ENCODE data around the gene TPRKB.
"Not testable (repeated sequence)": the region's sequence is repeated elsewhere in the genome, so short reads cannot be mapped to it uniquely, and the experiment has no call there.

Gene TPRKB

GRCh38 chr2:73698101-73698500 lies 39.0 kb downstream of the TPRKB start:
- DNase-seq, result no peak

- DNase-seq, result no peak
Observed at GRCh38 chr2:73697606-73698005, 39.5 kb downstream of the TPRKB start.

GRCh38 chr2:73696985-73697384 lies 40.2 kb downstream of the TPRKB start:
- DNase-seq, result not testable (repeated sequence)

DNA sequence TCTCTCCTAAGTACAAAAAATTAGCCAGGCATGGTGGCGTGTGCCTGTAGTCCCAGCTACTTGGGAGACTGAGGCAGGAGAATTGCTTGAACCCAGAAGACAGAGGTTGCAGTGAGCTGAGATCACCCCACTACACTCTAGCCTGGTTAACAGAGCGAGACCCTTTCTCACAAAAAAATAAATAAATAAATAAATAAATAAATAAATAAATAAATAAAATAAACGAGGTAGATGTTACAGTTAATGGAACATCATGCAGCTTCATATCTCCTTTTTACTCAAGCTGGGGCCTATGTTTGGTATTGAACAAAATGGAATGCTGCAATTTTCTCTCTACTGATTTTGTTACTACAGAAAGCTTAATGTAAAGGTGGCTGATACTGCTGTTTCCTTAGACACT lies 40.6 kb downstream of the TPRKB start:
- DNase-seq, result not testable (repeated sequence)

GRCh38 chr2:73690372-73691088 lies 46.6 kb downstream of the TPRKB start:
- peak; percentile 3 for DNase-seq

DNA sequence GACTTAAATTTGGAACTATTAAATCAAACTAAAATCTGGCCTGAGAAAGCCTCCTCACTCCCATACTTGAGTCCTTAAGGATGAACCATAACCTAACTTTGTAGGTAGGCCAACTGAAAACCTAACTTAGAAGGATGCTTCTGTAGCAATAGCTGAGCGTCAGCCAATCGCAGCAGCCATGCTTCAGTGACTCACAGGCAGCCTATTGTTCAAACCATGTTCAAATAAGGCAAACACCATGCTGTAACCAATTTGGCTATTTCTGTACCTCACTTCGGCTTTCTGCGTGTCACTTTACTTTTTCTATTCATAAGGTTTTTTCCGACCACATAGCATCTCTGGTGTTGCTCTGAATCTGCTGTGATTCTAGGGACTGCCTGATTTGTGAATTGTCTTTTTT lies 48.7 kb downstream of the TPRKB start:
- not testable (repeated sequence) for DNase-seq

DNA sequence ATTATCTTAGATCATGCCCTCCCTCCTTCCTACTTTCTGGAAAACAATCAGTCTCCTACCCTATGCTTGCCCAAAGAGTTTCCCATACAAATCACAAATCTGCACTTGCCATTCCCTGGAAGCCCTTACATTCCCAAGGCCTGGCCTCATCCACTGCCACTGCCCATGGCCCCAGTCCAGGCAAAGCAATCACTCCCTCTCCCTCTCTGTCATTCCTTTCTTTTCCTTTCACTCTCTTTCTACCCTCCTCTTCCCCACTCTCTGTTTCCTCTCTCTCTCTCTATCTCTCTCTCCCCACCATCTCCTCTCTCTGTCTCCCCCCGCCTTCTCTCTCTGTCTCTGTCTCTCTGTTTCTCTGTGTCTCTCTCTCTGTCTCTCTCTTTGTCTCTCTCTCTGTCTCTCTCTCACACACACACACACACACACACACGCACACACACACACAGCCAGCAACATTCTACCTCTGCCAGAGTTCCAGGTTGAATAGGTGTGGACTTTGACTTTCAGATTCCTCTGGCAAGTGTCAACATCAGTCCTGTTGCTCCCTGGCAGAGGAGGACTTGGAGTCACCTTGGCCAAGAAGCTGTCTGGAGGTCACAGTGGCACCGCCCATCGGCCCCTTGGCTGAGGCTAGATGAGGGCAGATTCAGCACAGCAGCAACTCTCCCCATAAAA lies 51.2 kb downstream of the TPRKB start:
- no peak for DNase-seq

GRCh38 chr2:73684905-73685304 lies 52.2 kb downstream of the TPRKB start:
- DNase-seq, result not testable (repeated sequence)

DNA sequence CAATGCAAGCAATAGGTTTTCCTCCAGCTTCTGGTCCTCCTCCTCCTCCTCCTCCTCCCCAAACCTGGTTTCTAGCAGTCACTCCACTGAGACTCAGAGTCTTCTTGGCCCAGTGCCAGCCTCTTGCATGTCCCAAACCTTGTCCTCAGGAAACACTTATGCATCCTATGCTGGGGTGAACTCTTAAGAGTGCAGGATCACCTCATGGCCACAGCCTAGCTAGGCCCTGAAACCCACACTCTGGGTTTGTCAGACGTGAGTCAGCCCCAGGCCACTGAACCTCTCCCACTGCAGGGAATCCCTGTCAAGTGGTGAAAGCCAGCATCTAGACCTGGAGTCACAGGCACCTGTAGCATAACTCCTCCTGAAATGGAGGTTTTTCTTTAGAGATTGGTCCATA lies 52.8 kb downstream of the TPRKB start:
- DNase-seq, result not testable (repeated sequence)

DNA sequence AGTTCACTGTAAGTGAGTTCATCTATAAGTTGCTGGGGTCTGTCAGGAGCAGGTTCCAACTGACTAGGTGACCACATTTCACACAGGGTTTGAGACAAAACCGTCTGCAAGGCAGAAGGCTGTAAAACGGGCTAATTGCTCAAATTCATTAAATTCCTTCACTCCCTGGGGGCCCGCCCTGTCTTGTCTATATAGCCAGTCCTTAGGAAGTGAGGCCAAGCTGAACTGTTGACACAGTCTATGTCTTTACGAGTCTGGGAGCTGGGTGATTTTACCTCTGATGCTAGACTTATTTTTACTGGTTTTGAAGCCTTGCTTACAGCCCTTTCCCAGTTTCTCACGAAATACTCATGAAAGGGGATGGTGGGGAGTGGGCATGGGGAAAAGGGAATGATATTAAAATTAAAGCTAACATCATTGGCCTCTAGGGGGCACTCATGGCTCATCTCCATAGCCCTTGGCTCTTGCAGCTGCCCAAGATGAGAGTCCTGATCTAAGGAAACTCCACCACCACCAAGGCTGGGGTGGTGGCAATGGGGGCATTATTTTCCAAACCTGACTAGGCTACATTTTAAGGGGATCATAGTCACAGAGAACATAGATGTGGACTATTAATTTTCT lies 57.1 kb downstream of the TPRKB start:
- DNase-seq, result not testable (repeated sequence)
